ENCODE results near the gene IP6K3.

IP6K3 gene

GRCh38 chr6:33748841-33749240 lies 2.1 kb upstream of the IP6K3 start:
- Histone ChIP-seq H3K9ac (no peak overlapping the region), H3K4me3 (IDR thresholded peaks at IDR 0.05; ENCODE audit: insufficient read depth, low read depth, low read length) (no peak overlapping the region), H3K4me2 (no peak overlapping the region), H3K79me2 (ENCODE audit: insufficient read depth, low read depth) (no peaks in the 10 kb centered on the region), H2AFZ (ENCODE audit: low read depth) (no peak overlapping the region), H4K20me1 (ENCODE audit: insufficient read depth) (no peaks in the 10 kb centered on the region), H3K27ac (no peak overlapping the region), H3K4me1 (ENCODE audit: low read depth, poor library complexity, severe bottlenecking) (peaks cover 7% of the 10 kb centered on the region), H3K36me3 (ENCODE audit: insufficient read depth) (no peaks in the 10 kb centered on the region), H3K27me3 (ENCODE audit: insufficient read depth, low read depth) (peaks cover 41% of the 10 kb centered on the region; the same call in 1 of the 2 replicates)
- TF ChIP-seq CTCF (conservative IDR thresholded peaks at IDR 0.05; ENCODE audit: low read depth, low read length): no peak

GRCh38 chr6:33747823-33748222 lies 1.1 kb upstream of the IP6K3 start:
- peaks cover 47% of the 10 kb centered on the region for H3K27me3 ChIP-seq (ENCODE audit: insufficient read depth, low read depth)
- H4K20me1 ChIP-seq (ENCODE audit: insufficient read depth): no peaks in the 10 kb centered on the region
- H2AFZ ChIP-seq (ENCODE audit: low read depth): no peak overlapping the region
- no peak overlapping the region for H3K4me3 ChIP-seq (IDR thresholded peaks at IDR 0.05; ENCODE audit: insufficient read depth, low read depth, low read length)
- H3K4me2 ChIP-seq: no peak overlapping the region
- no peak overlapping the region for H3K27ac ChIP-seq
- H3K9ac ChIP-seq: no peak overlapping the region
- H3K4me1 ChIP-seq (ENCODE audit: low read depth, poor library complexity, severe bottlenecking): peaks cover 7% of the 10 kb centered on the region
- no peaks in the 10 kb centered on the region for H3K79me2 ChIP-seq (ENCODE audit: insufficient read depth, low read depth)
- no peaks in the 10 kb centered on the region for H3K36me3 ChIP-seq (ENCODE audit: insufficient read depth)
- TF ChIP-seq CTCF (conservative IDR thresholded peaks at IDR 0.05; ENCODE audit: low read depth, low read length): no peak

- H4K20me1 ChIP-seq (ENCODE audit: insufficient read depth): no peaks in the 10 kb centered on the region
- H3K4me2 ChIP-seq: no peak overlapping the region
- H2AFZ ChIP-seq (ENCODE audit: low read depth): no peak overlapping the region
- TF ChIP-seq CTCF (conservative IDR thresholded peaks at IDR 0.05; ENCODE audit: low read depth, low read length): no peak
- H3K4me3 ChIP-seq (IDR thresholded peaks at IDR 0.05; ENCODE audit: insufficient read depth, low read depth, low read length): no peak overlapping the region
- H3K27ac ChIP-seq: no peak overlapping the region
- H3K4me1 ChIP-seq (ENCODE audit: low read depth, poor library complexity, severe bottlenecking): peaks cover 7% of the 10 kb centered on the region
- no peaks in the 10 kb centered on the region for H3K79me2 ChIP-seq (ENCODE audit: insufficient read depth, low read depth)
- H3K36me3 ChIP-seq (ENCODE audit: insufficient read depth): no peaks in the 10 kb centered on the region
- H3K9ac ChIP-seq: no peak overlapping the region
- H3K27me3 ChIP-seq (ENCODE audit: insufficient read depth, low read depth): peaks cover 49% of the 10 kb centered on the region
Measured at GRCh38 chr6:33746036-33746600, 587 bp downstream of the IP6K3 start.

GRCh38 chr6:33745548-33745947 lies 1.2 kb downstream of the IP6K3 start:
- no peak for TF ChIP-seq CTCF (conservative IDR thresholded peaks at IDR 0.05; ENCODE audit: low read depth, low read length)
- Histone ChIP-seq H2AFZ (ENCODE audit: low read depth) (no peak overlapping the region), H3K27me3 (ENCODE audit: insufficient read depth, low read depth) (peaks cover 44% of the 10 kb centered on the region), H3K9ac (no peak overlapping the region), H3K79me2 (ENCODE audit: insufficient read depth, low read depth) (no peaks in the 10 kb centered on the region), H3K4me2 (no peak overlapping the region), H4K20me1 (ENCODE audit: insufficient read depth) (no peaks in the 10 kb centered on the region), H3K4me1 (ENCODE audit: low read depth, poor library complexity, severe bottlenecking) (peaks cover 7% of the 10 kb centered on the region), H3K4me3 (IDR thresholded peaks at IDR 0.05; ENCODE audit: insufficient read depth, low read depth, low read length) (no peak overlapping the region), H3K27ac (no peak overlapping the region), H3K36me3 (ENCODE audit: insufficient read depth) (no peaks in the 10 kb centered on the region)
